A673 (cell line): ENCODE measurements around the gene PFKFB3.

ENCODE experiments used
- CTCF ChIP-seq: fragments of 300-800, 200-600 bp; sonication (generic); conservative IDR thresholded peaks from 2 replicates; pipeline ENCODE4 v1.5.1; 2017; ENCODE audit warnings: low read depth, mild to moderate bottlenecking, antibody characterized with exemption, low read length, moderate library complexity, mixed read lengths
- EZH2 ChIP-seq: fragments of 200-600 bp; sonication (generic); IDR thresholded peaks from 2 replicates; pipeline ENCODE4 v1.6.1; 2017; ENCODE audit warnings: borderline replicate concordance, low read depth, mild to moderate bottlenecking, mixed read lengths, antibody characterized with exemption, low read length; ENCODE audit not compliant: poor library complexity, severe bottlenecking

GRCh38 chr10:6259153-6259552, 56.4 kb downstream of the PFKFB3 start:
- TF ChIP-seq CTCF (no peak), EZH2 (no peak)
